AG04450 (cell line): ENCODE data around the gene IQSEC3. TPM values are rescaled to one million over a fixed set of nuclear protein-coding genes. Genes with fewer than 3 reads are reported as not detected.

Experiments
- CTCF ChIA-PET: fragments of 300-600, 350-600 bp; formaldehyde crosslinking; extraction: SDS; loops from one replicate; lab custom pipeline; 2022; ENCODE audit warnings: antibody characterized with exemption, inconsistent platforms; lab: Charles Lee
- POLR2A ChIA-PET: fragments of 350-600 bp; formaldehyde crosslinking; extraction: SDS; loops from one replicate; lab custom pipeline; 2021; ENCODE audit warnings: antibody characterized with exemption, inconsistent platforms; lab: Yijun Ruan, JAX
- DNase-seq: peaks from one replicate; pipeline ENCODE4 v3.0.0-alpha.2; 2011; ENCODE audit warnings: low read depth, low spot score
- H3K27ac ChIP-seq: one replicate; pipeline ENCODE4 v1.5.1; 2012; ENCODE audit warnings: low read depth, low read length, control low read depth
- H3K27me3 ChIP-seq: one replicate; pipeline ENCODE4 v1.6.0; 2012; ENCODE audit warnings: low read length; ENCODE audit not compliant: control insufficient read depth, insufficient read depth
- H3K4me3 ChIP-seq: 2 replicates; pipeline ENCODE4 v1.5.1; 2011; ENCODE audit warnings: mild to moderate bottlenecking, low read depth, low read length, control low read depth
- H3K9me3 ChIP-seq: 2 replicates; pipeline ENCODE4 v1.5.1; 2012; ENCODE audit warnings: low read length; ENCODE audit not compliant: control insufficient read depth, insufficient read depth
- CTCF ChIP-seq: IDR thresholded peaks from 2 replicates; pipeline ENCODE4 v1.5.1; 2011; ENCODE audit warnings: low read depth, low read length, control low read depth, inconsistent platforms
- polyA plus RNA-seq: library from polyadenylated mRNA; depleted of rRNA; stranded (reverse); fragments of >200 nt; gene quantifications from 2 replicates; pipeline ENCODE4 v1.2.3, GENCODE V29; 2011

IQSEC3 gene
- polyA plus RNA-seq, 1 experiment, result 0.47 TPM

GRCh38 chr12:80681-81190, 14.2 kb downstream of the IQSEC3 start:
- H3K9me3 ChIP-seq, result no peaks in the 10 kb centered on the region
- ChIA-PET POLR2A (no interaction called here), CTCF (no interaction called here)
- H3K27me3 ChIP-seq, result peaks cover 40% of the 10 kb centered on the region
- H3K4me3 ChIP-seq, result no peak overlapping the region
- DNase-seq, result no peak
- no peak for TF ChIP-seq CTCF
- no peak overlapping the region for H3K27ac ChIP-seq

- ChIA-PET POLR2A (no interaction called here), CTCF (interaction anchor here (1.0 kb wide), 1 partner anchor 70 kb away, joined by 3 read pairs; no protein-coding TSS in a partner anchor)
- DNase-seq, result no peak
- no peaks in the 10 kb centered on the region for H3K9me3 ChIP-seq
- H3K4me3 ChIP-seq, result no peak overlapping the region
- H3K27me3 ChIP-seq, result peaks cover 46% of the 10 kb centered on the region
- H3K27ac ChIP-seq, result no peak overlapping the region
- no peak for TF ChIP-seq CTCF
Observed at GRCh38 chr12:82740-83139, 16.2 kb downstream of the IQSEC3 start.

GRCh38 chr12:84056-84455, 17.5 kb downstream of the IQSEC3 start:
- POLR2A ChIA-PET, result no interaction called here
- no peak for DNase-seq
- Histone ChIP-seq H3K27ac (no peak overlapping the region), H3K4me3 (no peak overlapping the region), H3K9me3 (no peaks in the 10 kb centered on the region), H3K27me3 (peaks cover 50% of the 10 kb centered on the region)
- CTCF ChIA-PET, result no interaction called here
- TF ChIP-seq CTCF, result no peak

- POLR2A ChIA-PET, result interaction anchor here (0.6 kb wide), 1 partner anchor 17 kb away, joined by 4 read pairs; no protein-coding TSS in a partner anchor
- Histone ChIP-seq H3K27me3 (peaks cover 43% of the 10 kb centered on the region), H3K27ac (no peak overlapping the region), H3K4me3 (no peak overlapping the region), H3K9me3 (no peaks in the 10 kb centered on the region)
- no peak for DNase-seq
- no peak for TF ChIP-seq CTCF
- CTCF ChIA-PET, result no interaction called here
Observed at GRCh38 chr12:85191-85666, 18.7 kb downstream of the IQSEC3 start.

- Histone ChIP-seq H3K27me3 (peaks cover 33% of the 10 kb centered on the region), H3K27ac (no peak overlapping the region), H3K4me3 (no peak overlapping the region), H3K9me3 (no peaks in the 10 kb centered on the region)
- no peak for TF ChIP-seq CTCF
- CTCF ChIA-PET, result no interaction called here
- POLR2A ChIA-PET, result no interaction called here
- DNase-seq, result no peak
Observed at GRCh38 chr12:87315-87714, 20.7 kb downstream of the IQSEC3 start.
